Neural progenitor cell (in vitro differentiated cells): ENCODE measurements around the gene TIMM23.

Experiments used
- EZH2 ChIP-seq: fragments of 200-600 bp; sonication (generic); IDR thresholded peaks from 2 replicates; pipeline ENCODE4 v1.6.1; 2017; ENCODE audit warnings: antibody characterized with exemption, mild to moderate bottlenecking, moderate library complexity
- TF ChIP-seq, protein P1 (sequence below): fragments of 200-600 bp; sonication (generic); IDR thresholded peaks from 2 replicates; pipeline ENCODE4 v1.5.1; 2017; ENCODE audit warnings: antibody characterized with exemption, mild to moderate bottlenecking

DNA sequence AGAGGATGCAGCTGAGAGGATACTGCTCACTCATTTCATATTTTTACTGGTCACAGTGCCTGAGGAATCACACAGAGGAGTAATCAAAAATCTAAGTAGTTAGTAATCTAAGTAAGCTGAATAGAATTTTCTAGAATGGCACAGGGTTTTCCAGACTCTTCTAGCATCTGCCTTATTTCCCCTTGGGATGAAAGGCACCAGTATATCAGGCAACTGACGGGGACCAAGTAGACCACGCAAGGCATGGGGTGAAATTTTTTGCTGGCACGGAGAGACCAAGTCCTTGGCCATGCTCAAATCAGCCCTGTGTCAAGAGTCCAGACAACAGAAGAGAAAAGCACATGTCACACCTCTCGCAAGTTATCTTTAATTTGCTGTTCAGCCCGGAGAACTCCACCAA is 43.9 kb downstream of the TIMM23 start:
- TF ChIP-seq, protein P1, sequence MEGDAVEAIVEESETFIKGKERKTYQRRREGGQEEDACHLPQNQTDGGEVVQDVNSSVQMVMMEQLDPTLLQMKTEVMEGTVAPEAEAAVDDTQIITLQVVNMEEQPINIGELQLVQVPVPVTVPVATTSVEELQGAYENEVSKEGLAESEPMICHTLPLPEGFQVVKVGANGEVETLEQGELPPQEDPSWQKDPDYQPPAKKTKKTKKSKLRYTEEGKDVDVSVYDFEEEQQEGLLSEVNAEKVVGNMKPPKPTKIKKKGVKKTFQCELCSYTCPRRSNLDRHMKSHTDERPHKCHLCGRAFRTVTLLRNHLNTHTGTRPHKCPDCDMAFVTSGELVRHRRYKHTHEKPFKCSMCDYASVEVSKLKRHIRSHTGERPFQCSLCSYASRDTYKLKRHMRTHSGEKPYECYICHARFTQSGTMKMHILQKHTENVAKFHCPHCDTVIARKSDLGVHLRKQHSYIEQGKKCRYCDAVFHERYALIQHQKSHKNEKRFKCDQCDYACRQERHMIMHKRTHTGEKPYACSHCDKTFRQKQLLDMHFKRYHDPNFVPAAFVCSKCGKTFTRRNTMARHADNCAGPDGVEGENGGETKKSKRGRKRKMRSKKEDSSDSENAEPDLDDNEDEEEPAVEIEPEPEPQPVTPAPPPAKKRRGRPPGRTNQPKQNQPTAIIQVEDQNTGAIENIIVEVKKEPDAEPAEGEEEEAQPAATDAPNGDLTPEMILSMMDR, result no peak
- no peak for TF ChIP-seq EZH2
